ENCODE data around the gene PPP6R3.

The PPP6R3 gene

DNA sequence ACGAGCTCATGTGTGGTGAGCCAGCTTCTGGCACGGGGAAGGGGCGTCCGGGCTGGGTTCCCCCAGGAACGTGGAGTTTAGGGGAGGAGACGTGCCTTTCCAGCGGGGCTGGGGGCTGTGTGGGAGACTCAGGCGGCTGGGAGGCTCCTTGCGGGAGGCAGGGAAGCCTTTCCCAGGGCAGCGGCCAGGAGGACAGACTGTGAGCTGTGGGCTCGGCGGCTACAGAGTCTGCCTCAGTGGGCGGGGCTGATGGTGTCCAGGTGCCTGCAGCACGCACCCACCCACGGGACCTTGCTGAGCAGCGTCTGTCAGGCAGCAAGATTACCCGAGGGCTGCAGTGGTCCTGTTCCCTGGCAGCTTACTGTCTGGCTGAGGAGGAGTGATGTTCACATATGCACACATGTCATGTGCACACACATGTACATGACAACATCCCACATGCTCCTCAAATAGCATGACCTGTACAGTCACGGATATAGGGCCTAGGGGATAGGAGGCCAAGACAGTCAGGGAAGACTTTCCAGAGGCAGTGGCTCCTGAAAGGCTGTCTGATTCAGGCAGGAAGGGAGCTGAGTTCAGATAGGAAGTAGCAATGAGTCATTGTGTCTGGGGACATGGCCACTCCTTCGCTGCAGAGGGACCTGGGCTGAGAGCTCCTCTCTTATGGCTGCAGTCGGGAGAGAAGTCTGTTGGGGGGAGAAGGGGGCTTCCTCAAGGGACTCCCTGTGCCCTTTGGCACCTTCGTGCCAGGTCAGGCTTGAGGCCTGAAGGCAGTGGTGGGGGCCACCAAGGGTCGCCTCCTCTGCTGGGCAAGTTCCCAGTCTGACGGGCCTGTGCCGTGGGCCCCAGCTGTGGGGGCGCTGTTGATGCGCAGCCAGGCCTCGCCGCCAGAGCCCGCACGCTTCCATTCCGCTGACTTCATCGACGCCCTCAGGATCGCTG lies 23.3 kb upstream of the PPP6R3 start:
- no peak overlapping the region for H3K27ac ChIP-seq (ENCODE audit: low read depth, low read length)
- H3K27me3 ChIP-seq (ENCODE audit: control insufficient read depth in 1 of 2, insufficient read depth in 2 of 2, low read length in 2 of 2), result no peaks in the 10 kb centered on the region
- H3K9me3 ChIP-seq (ENCODE audit: low read length), result no peaks in the 10 kb centered on the region
- peaks cover 81% of the 10 kb centered on the region for H3K36me3 ChIP-seq (ENCODE audit: insufficient read depth, low read length)
- H3K4me1 ChIP-seq (ENCODE audit: insufficient read depth, low read length), result no peaks in the 10 kb centered on the region
- H3K4me3 ChIP-seq (ENCODE audit: low read depth in 1 of 2, low read length in 2 of 2), result no peak overlapping the region
- H3K9ac ChIP-seq (ENCODE audit: low read length), result no peak overlapping the region

- no peak overlapping the region for H3K27ac ChIP-seq (ENCODE audit: low read depth, low read length)
These were observed 22.5 kb upstream of the PPP6R3 start for GRCh38 chr11:68437927-68438657.

DNA sequence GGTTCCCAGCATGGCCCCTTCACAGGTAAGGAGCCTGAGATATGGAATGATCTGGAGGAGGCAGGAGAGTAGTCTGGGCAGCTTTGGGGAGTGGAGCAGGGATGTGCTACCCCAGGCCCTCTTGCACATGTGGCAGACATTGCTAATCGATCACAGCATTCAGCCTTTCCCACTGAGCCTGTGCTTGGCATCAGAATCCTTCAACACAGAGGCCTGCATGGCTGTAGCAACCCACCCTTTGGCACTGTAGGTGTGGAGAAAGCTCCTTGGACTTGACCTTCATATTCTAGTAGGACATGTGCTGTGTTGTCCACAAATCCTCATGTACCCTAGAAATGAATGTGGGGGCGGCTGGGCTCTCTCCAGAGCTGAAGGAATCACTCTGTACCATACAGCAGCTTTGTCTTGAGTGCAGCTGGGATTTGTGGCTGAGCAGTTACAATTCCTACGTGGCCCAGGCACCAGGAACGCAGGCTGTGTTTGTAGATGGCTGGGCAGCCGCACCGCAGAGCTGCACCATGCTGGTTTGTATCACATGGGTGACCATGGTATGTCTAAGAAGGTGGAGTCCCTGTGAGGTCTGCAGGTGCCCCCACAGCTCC lies 21.8 kb upstream of the PPP6R3 start:
- H3K9me3 ChIP-seq (ENCODE audit: low read length), result no peaks in the 10 kb centered on the region
- no peaks in the 10 kb centered on the region for H3K27me3 ChIP-seq (ENCODE audit: control insufficient read depth in 1 of 2, insufficient read depth in 2 of 2, low read length in 2 of 2)
- no peaks in the 10 kb centered on the region for H3K4me1 ChIP-seq (ENCODE audit: insufficient read depth, low read length)
- H3K4me3 ChIP-seq (ENCODE audit: low read depth in 1 of 2, low read length in 2 of 2), result no peak overlapping the region
- H3K27ac ChIP-seq (ENCODE audit: low read depth, low read length), result no peak overlapping the region
- H3K9ac ChIP-seq (ENCODE audit: low read length), result no peak overlapping the region
- peaks cover 74% of the 10 kb centered on the region for H3K36me3 ChIP-seq (ENCODE audit: insufficient read depth, low read length)

More at GRCh38 chr11:68437927-68438657, 22.5 kb upstream of the PPP6R3 start:
- no peaks in the 10 kb centered on the region for H3K9me3 ChIP-seq (ENCODE audit: low read length)
- H3K9ac ChIP-seq (ENCODE audit: low read length), result no peak overlapping the region
- H3K4me3 ChIP-seq (ENCODE audit: low read depth in 1 of 2, low read length in 2 of 2), result no peak overlapping the region
- no peaks in the 10 kb centered on the region for H3K4me1 ChIP-seq (ENCODE audit: insufficient read depth, low read length)
- H3K36me3 ChIP-seq (ENCODE audit: insufficient read depth, low read length), result peaks cover 80% of the 10 kb centered on the region
- H3K27me3 ChIP-seq (ENCODE audit: control insufficient read depth in 1 of 2, insufficient read depth in 2 of 2, low read length in 2 of 2), result no peaks in the 10 kb centered on the region

DNA sequence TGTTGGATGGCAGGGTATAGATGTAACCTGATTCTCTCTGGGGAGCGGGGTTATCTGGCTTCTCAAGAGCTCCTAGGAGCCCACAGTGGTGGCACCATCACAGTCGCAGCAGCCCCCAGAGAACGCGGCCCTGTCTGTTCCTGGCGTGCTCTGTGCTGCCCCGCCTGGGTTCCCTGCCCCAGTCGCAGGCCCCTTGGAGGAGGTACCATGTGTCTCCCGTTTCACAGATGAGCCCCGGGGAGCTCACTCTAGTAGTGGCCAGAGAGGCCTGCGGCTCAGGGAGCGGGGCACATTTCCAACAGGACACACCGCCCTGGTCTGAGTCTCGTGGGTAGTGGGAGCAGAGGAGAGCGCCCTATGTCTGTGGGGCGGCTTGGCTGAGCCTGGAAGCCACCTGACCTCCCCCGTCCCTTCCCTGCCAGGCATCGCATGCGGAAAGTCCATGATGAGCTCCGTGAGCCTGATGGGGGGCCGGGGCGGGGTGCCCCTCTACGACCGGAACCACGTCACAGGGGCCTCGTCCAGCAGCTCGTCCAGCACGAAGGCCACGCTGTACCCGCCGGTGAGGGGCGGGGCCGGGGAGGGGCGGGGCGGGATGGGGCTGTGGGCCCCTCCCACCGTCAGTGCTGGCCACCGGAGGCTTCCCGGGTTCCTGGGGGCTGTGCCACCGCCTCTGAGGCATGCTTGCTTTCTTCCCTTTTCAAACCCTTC lies 21.0 kb upstream of the PPP6R3 start:
- Histone ChIP-seq H3K9ac (ENCODE audit: low read length) (no peak overlapping the region), H3K4me3 (ENCODE audit: low read depth in 1 of 2, low read length in 2 of 2) (no peak overlapping the region), H3K4me1 (ENCODE audit: insufficient read depth, low read length) (no peaks in the 10 kb centered on the region), H3K27me3 (ENCODE audit: control insufficient read depth in 1 of 2, insufficient read depth in 2 of 2, low read length in 2 of 2) (no peaks in the 10 kb centered on the region), H3K27ac (ENCODE audit: low read depth, low read length) (no peak overlapping the region), H3K9me3 (ENCODE audit: low read length) (no peaks in the 10 kb centered on the region), H3K36me3 (ENCODE audit: insufficient read depth, low read length) (peaks cover 69% of the 10 kb centered on the region)

DNA sequence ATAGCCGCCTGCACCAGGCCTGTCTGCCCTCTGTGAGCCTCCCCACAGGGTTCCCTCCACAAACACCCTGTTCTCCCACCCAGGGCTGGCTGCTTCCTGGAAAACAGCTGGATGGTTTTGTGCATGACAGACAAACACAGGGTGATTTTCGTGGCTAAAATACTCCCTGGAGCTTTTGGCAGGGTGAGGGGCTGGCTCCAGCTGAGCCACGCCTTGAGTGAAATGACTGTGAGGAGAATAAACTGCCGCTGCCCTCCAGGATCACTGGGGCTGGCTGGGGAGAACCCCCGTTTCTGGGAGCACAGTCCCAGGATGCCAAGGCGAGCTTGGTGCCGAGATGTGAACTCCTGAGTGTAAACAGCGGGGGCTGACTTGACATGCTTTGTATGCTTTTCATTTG lies 20.3 kb upstream of the PPP6R3 start:
- Histone ChIP-seq H3K9ac (ENCODE audit: low read length) (no peak overlapping the region), H3K4me1 (ENCODE audit: insufficient read depth, low read length) (no peaks in the 10 kb centered on the region), H3K27me3 (ENCODE audit: control insufficient read depth in 1 of 2, insufficient read depth in 2 of 2, low read length in 2 of 2) (no peaks in the 10 kb centered on the region), H3K9me3 (ENCODE audit: low read length) (no peaks in the 10 kb centered on the region), H3K27ac (ENCODE audit: low read depth, low read length) (peak overlapping the region; percentile 2), H3K4me3 (ENCODE audit: low read depth in 1 of 2, low read length in 2 of 2) (no peak overlapping the region), H3K36me3 (ENCODE audit: insufficient read depth, low read length) (peaks cover 63% of the 10 kb centered on the region)

DNA sequence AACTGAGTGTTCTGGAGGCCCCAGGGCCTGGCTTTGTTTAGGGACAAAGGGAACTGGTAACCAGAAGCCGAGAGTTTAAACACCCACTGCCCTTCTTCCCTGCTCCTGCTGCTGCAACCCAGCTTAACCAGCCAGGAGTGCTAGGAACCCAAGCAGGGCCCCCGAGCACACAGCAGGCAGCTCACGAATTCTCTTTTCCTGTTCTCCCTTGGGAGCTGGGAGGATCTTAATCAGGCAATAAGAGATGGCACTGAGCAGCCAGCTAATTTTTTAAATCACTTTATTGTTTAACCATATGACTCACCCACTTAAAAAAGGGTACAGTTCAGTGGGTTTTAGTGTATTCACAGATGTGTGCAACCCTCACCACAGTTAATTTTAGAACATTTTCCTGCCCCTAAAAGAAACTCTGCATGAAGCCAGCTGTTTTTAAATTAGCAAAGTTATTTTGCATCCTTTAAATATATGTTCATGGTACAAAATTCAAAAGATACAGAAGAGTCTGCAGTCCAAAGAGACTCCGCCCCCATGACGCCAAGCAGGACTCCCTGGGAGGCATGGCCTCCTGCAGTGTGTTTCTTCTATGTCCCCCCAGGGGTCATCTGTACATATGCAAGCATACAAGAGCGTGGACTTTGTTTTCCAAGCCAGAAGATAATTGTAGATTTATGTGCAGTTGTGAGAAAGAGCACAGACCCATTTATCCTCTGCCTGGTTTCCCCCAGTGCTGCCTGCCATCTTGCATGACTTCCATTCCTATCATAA lies 18.9 kb upstream of the PPP6R3 start:
- H3K4me1 ChIP-seq (ENCODE audit: insufficient read depth, low read length), result no peaks in the 10 kb centered on the region
- no peaks in the 10 kb centered on the region for H3K27me3 ChIP-seq (ENCODE audit: control insufficient read depth in 1 of 2, insufficient read depth in 2 of 2, low read length in 2 of 2)
- no peak overlapping the region for H3K27ac ChIP-seq (ENCODE audit: low read depth, low read length)
- no peak overlapping the region for H3K9ac ChIP-seq (ENCODE audit: low read length)
- no peaks in the 10 kb centered on the region for H3K9me3 ChIP-seq (ENCODE audit: low read length)
- H3K4me3 ChIP-seq (ENCODE audit: low read depth in 1 of 2, low read length in 2 of 2), result no peak overlapping the region
- H3K36me3 ChIP-seq (ENCODE audit: insufficient read depth, low read length), result peaks cover 59% of the 10 kb centered on the region

DNA sequence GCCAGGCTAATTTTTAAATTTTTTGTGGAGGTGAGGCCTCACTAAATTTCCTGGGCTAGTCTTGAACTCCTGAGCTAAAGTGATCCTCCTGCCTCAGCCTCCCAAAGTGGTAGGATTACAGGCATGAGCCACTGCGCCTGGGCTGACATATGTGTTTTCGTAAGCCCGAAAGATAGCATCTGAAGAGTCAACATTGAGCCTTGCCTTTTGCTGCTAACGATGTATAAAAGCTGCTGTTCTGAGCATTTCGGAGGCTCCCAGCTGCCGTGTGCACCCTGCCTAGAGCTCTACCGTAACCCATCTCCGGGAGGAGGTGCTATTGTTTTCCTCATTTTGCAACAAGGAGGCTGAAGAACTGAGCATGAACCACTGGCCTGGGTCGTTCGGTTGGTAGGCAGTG lies 18.1 kb upstream of the PPP6R3 start:
- Histone ChIP-seq H3K4me3 (ENCODE audit: low read depth in 1 of 2, low read length in 2 of 2) (no peak overlapping the region), H3K9ac (ENCODE audit: low read length) (no peak overlapping the region), H3K36me3 (ENCODE audit: insufficient read depth, low read length) (peaks cover 55% of the 10 kb centered on the region)

DNA sequence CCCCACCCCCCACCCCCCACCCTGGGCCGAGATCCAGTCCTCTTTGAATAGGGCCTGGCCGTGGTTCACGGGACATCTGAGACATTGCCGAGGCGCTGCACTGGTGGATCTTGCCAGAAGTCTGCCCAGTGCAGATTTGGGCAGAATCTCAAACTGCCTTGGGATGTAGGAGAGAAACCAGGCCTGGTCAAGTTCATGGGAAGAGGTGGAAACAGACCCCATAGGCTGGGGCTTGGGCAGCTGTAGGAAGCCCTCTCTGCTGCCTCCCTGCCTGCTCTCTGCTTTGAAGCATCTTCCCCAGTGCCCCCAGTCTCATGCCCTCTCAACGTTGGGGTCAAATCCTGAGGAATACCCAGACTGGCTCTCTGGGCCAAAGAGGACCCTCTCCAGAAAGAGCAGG lies 16.0 kb upstream of the PPP6R3 start:
- no peak overlapping the region for H3K4me3 ChIP-seq (ENCODE audit: low read depth in 1 of 2, low read length in 2 of 2)
- no peak overlapping the region for H3K9ac ChIP-seq (ENCODE audit: low read length)
- peaks cover 3% of the 10 kb centered on the region for H3K4me1 ChIP-seq (ENCODE audit: insufficient read depth, low read length)
- no peaks in the 10 kb centered on the region for H3K9me3 ChIP-seq (ENCODE audit: low read length)
- H3K36me3 ChIP-seq (ENCODE audit: insufficient read depth, low read length), result peaks cover 50% of the 10 kb centered on the region
- H3K27ac ChIP-seq (ENCODE audit: low read depth, low read length), result peak overlapping the region; percentile 68
- no peaks in the 10 kb centered on the region for H3K27me3 ChIP-seq (ENCODE audit: control insufficient read depth in 1 of 2, insufficient read depth in 2 of 2, low read length in 2 of 2)

More for the DNA sequence above, 18.1 kb upstream of the PPP6R3 start:
- Histone ChIP-seq H3K4me1 (ENCODE audit: insufficient read depth, low read length) (peaks cover 3% of the 10 kb centered on the region), H3K9me3 (ENCODE audit: low read length) (no peaks in the 10 kb centered on the region), H3K27ac (ENCODE audit: low read depth, low read length) (no peak overlapping the region), H3K27me3 (ENCODE audit: control insufficient read depth in 1 of 2, insufficient read depth in 2 of 2, low read length in 2 of 2) (no peaks in the 10 kb centered on the region)

DNA sequence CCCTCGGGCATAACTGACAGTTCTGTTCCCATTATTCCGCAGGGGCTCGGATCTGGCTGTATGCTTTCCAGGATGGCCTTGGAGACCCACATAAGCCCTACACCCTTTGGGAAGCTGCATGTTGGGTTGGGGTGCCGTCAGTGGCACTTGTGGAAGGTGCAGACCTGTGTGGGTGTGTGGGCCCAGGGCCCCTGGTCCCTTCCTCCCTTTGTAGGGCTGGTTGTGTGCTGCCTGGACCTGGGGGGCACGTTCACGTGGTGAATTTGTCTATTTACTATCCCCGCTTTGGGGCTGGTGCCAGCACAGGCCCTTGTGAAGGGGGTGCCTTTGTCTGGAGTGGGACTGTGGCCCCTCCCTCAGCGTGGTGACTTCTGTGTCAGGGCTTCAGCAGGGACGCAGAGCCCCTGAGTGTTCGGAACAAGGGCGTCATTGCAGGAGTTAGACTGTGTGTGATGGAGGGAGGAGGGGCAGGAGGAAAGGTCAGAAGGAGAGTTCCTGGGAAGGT lies 15.0 kb upstream of the PPP6R3 start:
- peaks cover 47% of the 10 kb centered on the region for H3K36me3 ChIP-seq (ENCODE audit: insufficient read depth, low read length)
- H3K27ac ChIP-seq (ENCODE audit: low read depth, low read length), result no peak overlapping the region
- peaks cover 3% of the 10 kb centered on the region for H3K4me1 ChIP-seq (ENCODE audit: insufficient read depth, low read length)
- no peak overlapping the region for H3K4me3 ChIP-seq (ENCODE audit: low read depth in 1 of 2, low read length in 2 of 2)
- no peaks in the 10 kb centered on the region for H3K27me3 ChIP-seq (ENCODE audit: control insufficient read depth in 1 of 2, insufficient read depth in 2 of 2, low read length in 2 of 2)
- H3K9me3 ChIP-seq (ENCODE audit: low read length), result no peaks in the 10 kb centered on the region
- no peak overlapping the region for H3K9ac ChIP-seq (ENCODE audit: low read length)

- no peaks in the 10 kb centered on the region for H3K27me3 ChIP-seq (ENCODE audit: control insufficient read depth in 1 of 2, insufficient read depth in 2 of 2, low read length in 2 of 2)
- no peak overlapping the region for H3K27ac ChIP-seq (ENCODE audit: low read depth, low read length)
- no peak overlapping the region for H3K9ac ChIP-seq (ENCODE audit: low read length)
- peaks cover 3% of the 10 kb centered on the region for H3K4me1 ChIP-seq (ENCODE audit: insufficient read depth, low read length)
- H3K9me3 ChIP-seq (ENCODE audit: low read length), result no peaks in the 10 kb centered on the region
- H3K36me3 ChIP-seq (ENCODE audit: insufficient read depth, low read length), result peaks cover 46% of the 10 kb centered on the region
- H3K4me3 ChIP-seq (ENCODE audit: low read depth in 1 of 2, low read length in 2 of 2), result no peak overlapping the region
These were observed 14.4 kb upstream of the PPP6R3 start for GRCh38 chr11:68446046-68446725.
